ENCODE results near the gene MRPL24.

DNA sequence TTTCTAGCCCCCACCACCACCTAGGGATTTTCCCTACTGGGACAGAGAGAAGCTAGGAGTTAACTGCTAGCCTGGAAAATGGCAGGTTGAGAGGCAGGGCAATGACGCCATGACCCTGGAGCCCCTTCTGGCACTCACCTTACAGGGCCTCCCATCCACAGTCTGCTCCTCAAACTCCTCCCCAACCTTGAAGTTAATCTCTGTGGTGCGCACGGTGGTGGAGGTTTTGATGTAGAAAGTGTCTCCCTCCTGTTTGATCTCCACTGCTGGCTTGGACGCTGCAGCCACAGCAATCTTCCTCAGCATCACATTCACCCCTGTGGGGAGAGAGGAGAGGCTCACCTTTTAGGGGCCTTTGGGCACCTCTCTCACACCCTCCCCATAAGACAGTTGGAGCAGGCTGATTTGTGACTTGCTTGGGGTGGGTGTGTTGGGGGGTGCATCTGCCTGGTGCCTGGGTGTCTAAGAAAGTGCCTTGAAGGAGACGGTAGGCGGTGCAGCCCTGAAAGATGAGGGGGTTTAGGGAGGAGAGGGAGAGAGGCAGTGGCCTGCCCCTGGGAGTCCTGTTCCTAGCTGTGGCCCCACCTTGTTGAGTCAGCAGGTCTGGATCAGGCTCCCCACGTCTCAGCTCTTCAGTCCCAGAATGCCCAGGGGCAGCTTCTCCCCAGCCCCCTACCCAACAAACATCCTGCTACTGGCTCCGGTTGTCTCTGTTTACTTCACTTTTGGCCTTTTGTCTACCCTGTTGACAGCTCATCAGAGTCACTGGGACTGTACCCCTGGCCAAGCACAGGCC, 40.0 kb downstream of the MRPL24 start:
- TF ChIP-seq POLR2AphosphoS5 (IDR thresholded peaks at IDR 0.05; ENCODE audit: low read depth, low read length) (no peak), SIN3A (IDR thresholded peaks at IDR 0.05; ENCODE audit: borderline replicate concordance, insufficient read depth, low read length) (no peak), TAF1 (IDR thresholded peaks at IDR 0.05; ENCODE audit: borderline replicate concordance, insufficient read depth, low read length) (no peak)
- TF ChIP-seq, protein P1, sequence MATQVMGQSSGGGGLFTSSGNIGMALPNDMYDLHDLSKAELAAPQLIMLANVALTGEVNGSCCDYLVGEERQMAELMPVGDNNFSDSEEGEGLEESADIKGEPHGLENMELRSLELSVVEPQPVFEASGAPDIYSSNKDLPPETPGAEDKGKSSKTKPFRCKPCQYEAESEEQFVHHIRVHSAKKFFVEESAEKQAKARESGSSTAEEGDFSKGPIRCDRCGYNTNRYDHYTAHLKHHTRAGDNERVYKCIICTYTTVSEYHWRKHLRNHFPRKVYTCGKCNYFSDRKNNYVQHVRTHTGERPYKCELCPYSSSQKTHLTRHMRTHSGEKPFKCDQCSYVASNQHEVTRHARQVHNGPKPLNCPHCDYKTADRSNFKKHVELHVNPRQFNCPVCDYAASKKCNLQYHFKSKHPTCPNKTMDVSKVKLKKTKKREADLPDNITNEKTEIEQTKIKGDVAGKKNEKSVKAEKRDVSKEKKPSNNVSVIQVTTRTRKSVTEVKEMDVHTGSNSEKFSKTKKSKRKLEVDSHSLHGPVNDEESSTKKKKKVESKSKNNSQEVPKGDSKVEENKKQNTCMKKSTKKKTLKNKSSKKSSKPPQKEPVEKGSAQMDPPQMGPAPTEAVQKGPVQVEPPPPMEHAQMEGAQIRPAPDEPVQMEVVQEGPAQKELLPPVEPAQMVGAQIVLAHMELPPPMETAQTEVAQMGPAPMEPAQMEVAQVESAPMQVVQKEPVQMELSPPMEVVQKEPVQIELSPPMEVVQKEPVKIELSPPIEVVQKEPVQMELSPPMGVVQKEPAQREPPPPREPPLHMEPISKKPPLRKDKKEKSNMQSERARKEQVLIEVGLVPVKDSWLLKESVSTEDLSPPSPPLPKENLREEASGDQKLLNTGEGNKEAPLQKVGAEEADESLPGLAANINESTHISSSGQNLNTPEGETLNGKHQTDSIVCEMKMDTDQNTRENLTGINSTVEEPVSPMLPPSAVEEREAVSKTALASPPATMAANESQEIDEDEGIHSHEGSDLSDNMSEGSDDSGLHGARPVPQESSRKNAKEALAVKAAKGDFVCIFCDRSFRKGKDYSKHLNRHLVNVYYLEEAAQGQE (IDR thresholded peaks at IDR 0.05; ENCODE audit: insufficient read depth in 1 of 2, low read depth in 2 of 2, low read length in 2 of 2), result no peak
